HCT116 (cell line): Measurements from ENCODE around the gene TRPC4. TPM values are rescaled to one million over a fixed set of nuclear protein-coding genes. Genes with fewer than 3 reads are reported as not detected.

Source experiments
- ATAC-seq: fragments of 200-7000 bp; cut with Tn5 transposase; 2 replicates; pipeline ENCODE4 v1.9.1; 2020; ENCODE audit warnings: mild to moderate bottlenecking, moderate library complexity
- BruUV-seq: library from RNA; stranded (reverse); fragments of 400-500 nt; replicated peaks from 2 replicates; lab custom pipeline; 2021; lab: Mats Ljungman, UMichigan
- CTCF ChIA-PET: fragments of 300-600 bp; sonication (Branson Sonifier 250); formaldehyde crosslinking; loops from one replicate; lab custom pipeline; 2021; ENCODE audit warnings: antibody characterized with exemption; lab: Charles Lee
- POLR2A ChIA-PET: fragments of 300-600, 350-600 bp; sonication (Branson Sonifier 250); formaldehyde crosslinking; loops from one replicate; lab custom pipeline; 2021; ENCODE audit warnings: antibody characterized with exemption; lab: Charles Lee
- RAD21 ChIA-PET, 2 experiments: fragments of 300-600 bp; sonication (Branson Sonifier 250); formaldehyde crosslinking; loops; one replicate each; lab custom pipeline; 2023; ENCODE audit warnings: low total read pairs in 2 of 2; ENCODE audit not compliant: uncharacterized antibody in 2 of 2, unreplicated experiment in 2 of 2, low non-redundant PET in 1 of 2; lab: Charles Lee
- DNase-seq: peaks from one replicate; pipeline ENCODE4 v3.0.0-alpha.2; 2010; ENCODE audit warnings: low read depth, low spot score
- H2AFZ ChIP-seq: fragments of 200-600 bp; shearing (Covaris generic), sonication (generic); 2 replicates; pipeline ENCODE4 v1.6.1; 2017; ENCODE audit warnings: low read depth, mixed run types, mixed read lengths, antibody characterized with exemption, low read length; ENCODE audit not compliant: poor library complexity, severe bottlenecking
- H3K27ac ChIP-seq: 2 replicates; pipeline ENCODE4 v1.5.1; 2012; ENCODE audit warnings: low read depth, low read length
- H3K27me3 ChIP-seq: fragments of 200-600 bp; sonication (generic); 2 replicates; pipeline ENCODE4 v1.6.1; 2016; ENCODE audit warnings: mixed run types, low read length, mixed read lengths; ENCODE audit not compliant: insufficient read depth
- H3K36me3 ChIP-seq, 2 experiments: fragments of 200-500 bp in 1 of 2; fragments of 200-600 bp in 1 of 2; sonication (Bioruptor generic) in 1 of 2; sonication (generic) in 1 of 2; 2 replicates each; pipeline versions ENCODE4 v1.5.1 to v1.6.1; 2014 to 2016; ENCODE audit warnings: low read length in 2 of 2, inconsistent platforms in 1 of 2, mixed read lengths in 1 of 2, mixed run types in 1 of 2; ENCODE audit not compliant: insufficient read depth in 2 of 2, control insufficient read depth in 1 of 2
- H3K4me1 ChIP-seq, 2 experiments: fragments of 200-600 bp in 1 of 2; sonication (generic) in 1 of 2; 2 replicates each; pipeline versions ENCODE4 v1.5.1 to v1.6.1; 2012 to 2017; ENCODE audit warnings: low read length in 2 of 2, inconsistent platforms in 1 of 2, mild to moderate bottlenecking in 1 of 2, mixed read lengths in 1 of 2, mixed run types in 1 of 2, moderate library complexity in 1 of 2; ENCODE audit not compliant: insufficient read depth in 2 of 2, control insufficient read depth in 1 of 2
- H3K4me2 ChIP-seq: fragments of 200-600 bp; sonication (generic); 2 replicates; pipeline ENCODE4 v1.6.1; 2017; ENCODE audit warnings: mixed run types, low read length, mixed read lengths
- H3K4me3 ChIP-seq, 2 experiments: fragments of 200-600 bp in 1 of 2; sonication (generic) in 1 of 2; replicated peaks in 1 of 2; 2 replicates each; pipeline ENCODE4 v1.5.1; 2011 to 2016; ENCODE audit warnings: low read length in 2 of 2, control low read depth in 1 of 2, low read depth in 1 of 2, mild to moderate bottlenecking in 1 of 2, mixed read lengths in 1 of 2, mixed run types in 1 of 2
- H3K79me2 ChIP-seq: fragments of 200-600 bp; sonication (generic); 2 replicates; pipeline ENCODE4 v1.6.1; 2017; ENCODE audit warnings: mild to moderate bottlenecking, mixed run types, low read length, moderate library complexity, mixed read lengths; ENCODE audit not compliant: insufficient read depth
- H3K9ac ChIP-seq: fragments of 200-600 bp; sonication (generic); 2 replicates; pipeline ENCODE4 v1.6.1; 2016; ENCODE audit warnings: low read length, mixed read lengths
- H3K9me2 ChIP-seq: fragments of 200-600 bp; sonication (generic), shearing (Covaris generic); 2 replicates; pipeline ENCODE4 v1.6.1; 2017; ENCODE audit warnings: mixed run types, mild to moderate bottlenecking, moderate library complexity; ENCODE audit not compliant: insufficient read depth
- H3K9me3 ChIP-seq, 2 experiments: fragments of 200-500 bp in 1 of 2; fragments of 200-600 bp in 1 of 2; sonication (Bioruptor generic) in 1 of 2; sonication (generic) in 1 of 2; 2 replicates each; pipeline ENCODE4 v1.6.1; 2014 to 2017; ENCODE audit warnings: low read length in 2 of 2, mixed read lengths in 2 of 2, inconsistent platforms in 1 of 2, low read depth in 1 of 2, mild to moderate bottlenecking in 1 of 2, mixed run types in 1 of 2, moderate library complexity in 1 of 2; ENCODE audit not compliant: control insufficient read depth in 1 of 2, insufficient read depth in 1 of 2
- H4K20me1 ChIP-seq: fragments of 200-600 bp; sonication (generic), shearing (Covaris generic); 2 replicates; pipeline ENCODE4 v1.6.1; 2017; ENCODE audit warnings: mixed run types, mild to moderate bottlenecking, moderate library complexity; ENCODE audit not compliant: insufficient read depth
- CBX3 ChIP-seq: IDR thresholded peaks from 2 replicates; pipeline ENCODE4 v1.6.1; 2012; ENCODE audit warnings: low read depth
- CEBPB ChIP-seq: IDR thresholded peaks from 2 replicates; pipeline ENCODE4 v1.6.1; 2012; ENCODE audit warnings: low read depth
- EGR1 ChIP-seq: IDR thresholded peaks from 2 replicates; pipeline ENCODE4 v1.6.1; 2012; ENCODE audit warnings: low read depth
- ELF1 ChIP-seq: IDR thresholded peaks from 2 replicates; pipeline ENCODE4 v1.6.1; 2012; ENCODE audit warnings: low read depth, borderline replicate concordance
- EZH2 ChIP-seq: fragments of 200-600 bp; sonication (generic); IDR thresholded peaks from 2 replicates; pipeline ENCODE4 v1.6.1; 2017; ENCODE audit warnings: antibody characterized with exemption, mixed run types
- EZH2phosphoT487 ChIP-seq: fragments of 200-600 bp; IDR thresholded peaks from 2 replicates; pipeline ENCODE4 v1.6.1; 2018; ENCODE audit warnings: antibody characterized with exemption, borderline replicate concordance
- FOSL1 ChIP-seq: IDR thresholded peaks from 2 replicates; pipeline ENCODE4 v1.6.1; 2012; ENCODE audit warnings: low read depth
- JUND ChIP-seq: IDR thresholded peaks from 2 replicates; pipeline ENCODE4 v1.6.1; 2012
- POLR2A ChIP-seq: IDR thresholded peaks from 2 replicates; pipeline ENCODE4 v1.7.0; 2011; ENCODE audit warnings: borderline replicate concordance; ENCODE audit not compliant: insufficient read depth, insufficient read length; ENCODE audit errors: extremely low read depth
- POLR2AphosphoS5 ChIP-seq: IDR thresholded peaks from 2 replicates; pipeline ENCODE4 v1.6.1; 2011; ENCODE audit warnings: mild to moderate bottlenecking, low read depth, low read length, moderate library complexity
- RAD21 ChIP-seq: IDR thresholded peaks from 2 replicates; pipeline ENCODE4 v1.6.1; 2012; ENCODE audit warnings: low read depth, mild to moderate bottlenecking
- SIN3A ChIP-seq: IDR thresholded peaks from 2 replicates; pipeline ENCODE4 v1.6.1; 2012; ENCODE audit warnings: low read depth
- SP1 ChIP-seq: IDR thresholded peaks from 2 replicates; pipeline ENCODE4 v1.6.1; 2012; ENCODE audit warnings: low read depth
- SRF ChIP-seq: IDR thresholded peaks from 2 replicates; pipeline ENCODE4 v1.6.1; 2012; ENCODE audit warnings: low read depth
- TCF7L2 ChIP-seq: IDR thresholded peaks from 2 replicates; pipeline ENCODE4 v1.7.0; 2011; ENCODE audit warnings: borderline replicate concordance, inconsistent platforms; ENCODE audit not compliant: insufficient read depth, insufficient read length; ENCODE audit errors: extremely low read depth
- YY1 ChIP-seq: IDR thresholded peaks from 2 replicates; pipeline ENCODE4 v1.6.1; 2011; ENCODE audit warnings: low read length, low read depth, moderate library complexity, mild to moderate bottlenecking; ENCODE audit not compliant: insufficient replicate concordance; ENCODE audit errors: extremely low read depth
- ZFX ChIP-seq: fragments of 450-650 bp; IDR thresholded peaks from 2 replicates; pipeline ENCODE4 v1.6.1; 2017
- ZNF274 ChIP-seq: fragments of 200-500 bp; sonication (Bioruptor generic); IDR thresholded peaks from 2 replicates; pipeline ENCODE4 v1.6.1; 2014; ENCODE audit warnings: mild to moderate bottlenecking, low read depth, low read length, inconsistent platforms
- intact Hi-C: fragments of 100-400 bp; cut with micrococcal nuclease; formaldehyde crosslinking; loops from 2 replicates; pipeline ENCODE4 v1.10.0; 2022
- total RNA-seq: library from RNA; stranded (reverse); gene quantifications from one replicate; pipeline ENCODE4 v1.2.1, GENCODE V29; 2021; ENCODE audit not compliant: unreplicated experiment
- TF ChIP-seq, protein P1 (sequence below): IDR thresholded peaks from 2 replicates; pipeline ENCODE4 v1.6.1; 2011; ENCODE audit warnings: mild to moderate bottlenecking, low read length, moderate library complexity; ENCODE audit not compliant: insufficient replicate concordance; ENCODE audit errors: extremely low read depth
- TF ChIP-seq, protein P2 (sequence below): IDR thresholded peaks from 2 replicates; pipeline ENCODE4 v1.6.1; 2012

Gene TRPC4
- total RNA-seq, 1 experiment from 2014 or later = not detected

DNA sequence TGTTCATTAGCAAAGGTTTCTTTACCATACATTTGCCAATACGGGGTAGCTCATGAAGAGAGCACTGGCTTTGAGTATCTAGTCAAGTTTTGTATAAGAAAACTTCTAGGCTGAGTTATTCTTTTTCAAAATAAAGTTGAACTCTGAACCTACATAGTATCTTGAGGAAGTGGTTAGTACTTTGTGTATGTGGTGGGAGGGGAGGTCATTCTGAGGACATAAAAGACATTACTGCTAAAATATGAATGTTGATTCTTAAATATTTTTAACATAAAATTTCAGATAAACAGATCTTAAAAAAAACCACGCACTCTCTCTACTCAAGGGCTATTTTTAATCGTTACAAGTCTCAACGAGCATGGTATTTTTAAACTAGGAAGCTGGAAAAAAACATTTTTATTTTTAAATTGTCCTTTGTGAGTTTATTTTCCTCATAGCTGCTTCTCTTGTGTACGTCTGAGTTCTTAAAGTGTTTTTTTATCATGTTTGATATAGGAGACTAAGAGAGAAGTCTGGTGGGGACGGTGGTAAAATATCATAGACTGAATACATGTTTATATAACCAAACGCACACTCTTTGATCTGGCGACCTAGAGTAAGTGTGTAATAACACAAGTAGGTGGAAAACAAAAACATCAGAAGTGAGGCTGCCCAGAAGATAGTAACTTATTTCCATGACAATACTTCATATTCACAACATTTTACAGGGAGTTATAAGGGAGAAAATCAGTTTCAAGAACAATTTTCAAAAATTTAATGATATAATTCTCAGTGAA is 153.0 kb downstream of the TRPC4 start:
- Histone ChIP-seq H3K4me3 (no peak overlapping the region), H3K9me3 (peaks cover 24 to 27% of the 10 kb centered on the region in 2 experiments; a peak in 3 of 4 replicates), H3K9ac (no peak overlapping the region), H2AFZ (no peak overlapping the region), H3K27ac (no peak overlapping the region), H3K4me2 (no peak overlapping the region), H4K20me1 (no peaks in the 10 kb centered on the region), H3K9me2 (no peaks in the 10 kb centered on the region), H3K79me2 (no peaks in the 10 kb centered on the region), H3K4me1 (no peaks in the 10 kb centered on the region), H3K36me3 (no peaks in the 10 kb centered on the region), H3K27me3 (no peaks in the 10 kb centered on the region)
- RAD21 ChIA-PET = no interaction called here
- ATAC-seq = no peak
- DNase-seq = no peak
- intact Hi-C loops = no loop called here
- TF ChIP-seq SRF (no peak), FOSL1 (no peak), SP1 (no peak), EZH2 (no peak), ZNF274 (no peak), SIN3A (no peak), CEBPB (no peak), JUND (no peak), ZFX (no peak), YY1 (no peak), EZH2phosphoT487 (no peak), POLR2AphosphoS5 (no peak), ELF1 (no peak), RAD21 (no peak), POLR2A (no peak), EGR1 (no peak), TCF7L2 (no peak), CBX3 (no peak)
- TF ChIP-seq, protein P1, sequence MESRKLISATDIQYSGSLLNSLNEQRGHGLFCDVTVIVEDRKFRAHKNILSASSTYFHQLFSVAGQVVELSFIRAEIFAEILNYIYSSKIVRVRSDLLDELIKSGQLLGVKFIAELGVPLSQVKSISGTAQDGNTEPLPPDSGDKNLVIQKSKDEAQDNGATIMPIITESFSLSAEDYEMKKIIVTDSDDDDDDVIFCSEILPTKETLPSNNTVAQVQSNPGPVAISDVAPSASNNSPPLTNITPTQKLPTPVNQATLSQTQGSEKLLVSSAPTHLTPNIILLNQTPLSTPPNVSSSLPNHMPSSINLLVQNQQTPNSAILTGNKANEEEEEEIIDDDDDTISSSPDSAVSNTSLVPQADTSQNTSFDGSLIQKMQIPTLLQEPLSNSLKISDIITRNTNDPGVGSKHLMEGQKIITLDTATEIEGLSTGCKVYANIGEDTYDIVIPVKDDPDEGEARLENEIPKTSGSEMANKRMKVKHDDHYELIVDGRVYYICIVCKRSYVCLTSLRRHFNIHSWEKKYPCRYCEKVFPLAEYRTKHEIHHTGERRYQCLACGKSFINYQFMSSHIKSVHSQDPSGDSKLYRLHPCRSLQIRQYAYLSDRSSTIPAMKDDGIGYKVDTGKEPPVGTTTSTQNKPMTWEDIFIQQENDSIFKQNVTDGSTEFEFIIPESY = no peak
- TF ChIP-seq, protein P2, sequence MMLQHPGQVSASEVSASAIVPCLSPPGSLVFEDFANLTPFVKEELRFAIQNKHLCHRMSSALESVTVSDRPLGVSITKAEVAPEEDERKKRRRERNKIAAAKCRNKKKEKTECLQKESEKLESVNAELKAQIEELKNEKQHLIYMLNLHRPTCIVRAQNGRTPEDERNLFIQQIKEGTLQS = no peak
- POLR2A ChIA-PET = no interaction called here
- no TSS peak for BruUV-seq
- CTCF ChIA-PET = no interaction called here
